Fibroblast of the aortic adventitia (primary cell): Measurements from ENCODE around the gene MT1E. TPM values are rescaled to one million over a fixed set of nuclear protein-coding genes. Genes with fewer than 3 reads are reported as not detected.
A peak's percentile ranks its signal among the peaks of the same experiment; 100 is the strongest.

Experiments
- DNase-seq: peaks from one replicate; pipeline ENCODE4 v3.0.0-alpha.2; 2010; ENCODE audit warnings: low read depth
- H3K4me3 ChIP-seq: 2 replicates; pipeline ENCODE4 v1.5.1; 2011; ENCODE audit warnings: low read depth, mild to moderate bottlenecking, control low read depth, low read length, moderate library complexity
- total RNA-seq: library from RNA; depleted of rRNA; stranded (reverse); fragments of >200 nt; gene quantifications from 2 replicates; pipeline ENCODE4 v1.2.3, GENCODE V29; 2012; ENCODE audit warnings: low replicate concordance
- TF ChIP-seq, protein P1 (sequence below): IDR thresholded peaks from 2 replicates; pipeline ENCODE4 v1.5.1; 2011; ENCODE audit warnings: mild to moderate bottlenecking, low read length, control low read depth, inconsistent platforms; ENCODE audit not compliant: insufficient read depth

The MT1E gene
- total RNA-seq, 1 donor, result 54.7 TPM

DNA sequence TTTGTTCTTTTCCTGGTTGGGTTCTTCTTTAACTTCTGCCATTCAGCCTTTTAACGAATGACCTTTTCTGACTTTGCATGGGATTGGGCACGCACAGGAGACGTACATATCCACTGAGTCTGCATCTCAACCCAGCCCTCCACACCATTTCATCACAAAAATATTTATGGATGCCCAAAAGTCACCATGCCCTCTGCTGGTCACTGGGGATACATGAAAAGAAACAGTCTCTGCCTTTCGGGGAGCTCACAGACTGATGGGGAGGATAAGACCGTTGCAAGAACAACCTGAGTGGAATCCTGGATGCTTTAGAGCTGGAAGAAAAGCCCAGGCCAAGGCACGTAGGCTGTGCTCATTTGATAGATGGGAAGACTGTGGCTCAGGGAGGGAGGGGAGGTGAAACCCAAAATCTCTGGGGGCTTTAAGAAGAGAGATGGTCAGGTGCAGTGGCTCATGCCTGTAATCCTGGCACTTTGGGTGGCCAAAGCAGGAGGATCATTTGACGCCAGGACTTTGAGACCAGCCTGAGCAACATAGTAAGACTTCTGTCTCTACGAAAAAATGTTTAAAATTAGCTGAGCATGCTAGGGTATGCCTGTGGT, 25.1 kb upstream of the MT1E start:
- TF ChIP-seq, protein P1, sequence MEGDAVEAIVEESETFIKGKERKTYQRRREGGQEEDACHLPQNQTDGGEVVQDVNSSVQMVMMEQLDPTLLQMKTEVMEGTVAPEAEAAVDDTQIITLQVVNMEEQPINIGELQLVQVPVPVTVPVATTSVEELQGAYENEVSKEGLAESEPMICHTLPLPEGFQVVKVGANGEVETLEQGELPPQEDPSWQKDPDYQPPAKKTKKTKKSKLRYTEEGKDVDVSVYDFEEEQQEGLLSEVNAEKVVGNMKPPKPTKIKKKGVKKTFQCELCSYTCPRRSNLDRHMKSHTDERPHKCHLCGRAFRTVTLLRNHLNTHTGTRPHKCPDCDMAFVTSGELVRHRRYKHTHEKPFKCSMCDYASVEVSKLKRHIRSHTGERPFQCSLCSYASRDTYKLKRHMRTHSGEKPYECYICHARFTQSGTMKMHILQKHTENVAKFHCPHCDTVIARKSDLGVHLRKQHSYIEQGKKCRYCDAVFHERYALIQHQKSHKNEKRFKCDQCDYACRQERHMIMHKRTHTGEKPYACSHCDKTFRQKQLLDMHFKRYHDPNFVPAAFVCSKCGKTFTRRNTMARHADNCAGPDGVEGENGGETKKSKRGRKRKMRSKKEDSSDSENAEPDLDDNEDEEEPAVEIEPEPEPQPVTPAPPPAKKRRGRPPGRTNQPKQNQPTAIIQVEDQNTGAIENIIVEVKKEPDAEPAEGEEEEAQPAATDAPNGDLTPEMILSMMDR, result peak; percentile 74
- DNase-seq, result peak; percentile 69
- H3K4me3 ChIP-seq, result no peak overlapping the region

- no peak overlapping the region for H3K4me3 ChIP-seq
- DNase-seq, result no peak
- TF ChIP-seq, protein P1, result no peak
Measured at GRCh38 chr16:56601325-56601724, 24.3 kb upstream of the MT1E start.

- no peak overlapping the region for H3K4me3 ChIP-seq
- TF ChIP-seq, protein P1, result peak; percentile 43
- peak; percentile 27 for DNase-seq
Measured at GRCh38 chr16:56603589-56603988, 22.0 kb upstream of the MT1E start.

GRCh38 chr16:56604966-56605365, 20.6 kb upstream of the MT1E start:
- DNase-seq, result no peak
- H3K4me3 ChIP-seq, result no peak overlapping the region
- TF ChIP-seq, protein P1, result no peak

- no peak for DNase-seq
- H3K4me3 ChIP-seq, result no peak overlapping the region
- TF ChIP-seq, protein P1, result no peak
Measured at GRCh38 chr16:56605475-56605874, 20.1 kb upstream of the MT1E start.

DNA sequence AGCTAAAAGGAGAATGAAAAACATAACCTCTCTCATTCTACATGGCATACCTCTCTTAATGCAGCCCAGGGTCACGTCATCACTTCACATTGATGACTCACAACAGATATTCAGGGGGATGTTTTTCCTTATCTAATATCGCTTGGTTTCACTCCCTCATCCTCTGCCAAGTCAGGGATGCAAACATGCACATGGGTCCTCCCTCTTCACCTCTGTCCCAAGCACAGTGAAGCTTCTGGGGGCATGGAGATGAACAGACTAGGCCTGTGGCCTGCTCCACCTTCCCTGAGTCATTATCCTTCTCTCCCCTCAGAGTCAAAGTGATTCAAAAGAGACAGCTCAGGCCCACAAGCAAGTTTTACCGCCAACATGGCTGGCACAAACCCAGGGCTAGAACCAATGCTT, 19.5 kb upstream of the MT1E start:
- TF ChIP-seq, protein P1, result no peak
- no peak for DNase-seq

More for the DNA sequence above, 19.5 kb upstream of the MT1E start:
- H3K4me3 ChIP-seq, result no peak overlapping the region
